Fibroblast of villous mesenchyme (primary cell): ENCODE measurements around the gene CNTN4. TPM values are rescaled to one million over a fixed set of nuclear protein-coding genes. Genes with fewer than 3 reads are reported as not detected.

Source experiments
- DNase-seq: peaks from one replicate; pipeline ENCODE4 v3.0.0-alpha.2; 2010; ENCODE audit warnings: low read depth
- H3K4me3 ChIP-seq: 2 replicates; pipeline ENCODE4 v1.5.1; 2011; ENCODE audit warnings: low read depth, mild to moderate bottlenecking, low read length
- total RNA-seq: library from RNA; depleted of rRNA; stranded (reverse); fragments of >200 nt; gene quantifications from 2 replicates; pipeline ENCODE4 v1.2.3, GENCODE V29; 2012
- TF ChIP-seq, protein P1 (sequence below): IDR thresholded peaks from 2 replicates; pipeline ENCODE4 v1.5.1; 2012; ENCODE audit warnings: low read depth, mild to moderate bottlenecking, low read length; ENCODE audit not compliant: insufficient read depth

CNTN4 gene
- total RNA-seq, 1 donor, result 6.9 TPM

GRCh38 chr3:2826036-2826435 lies 727.4 kb downstream of the CNTN4 start:
- DNase-seq, result no peak
- no peak overlapping the region for H3K4me3 ChIP-seq
- TF ChIP-seq, protein P1, sequence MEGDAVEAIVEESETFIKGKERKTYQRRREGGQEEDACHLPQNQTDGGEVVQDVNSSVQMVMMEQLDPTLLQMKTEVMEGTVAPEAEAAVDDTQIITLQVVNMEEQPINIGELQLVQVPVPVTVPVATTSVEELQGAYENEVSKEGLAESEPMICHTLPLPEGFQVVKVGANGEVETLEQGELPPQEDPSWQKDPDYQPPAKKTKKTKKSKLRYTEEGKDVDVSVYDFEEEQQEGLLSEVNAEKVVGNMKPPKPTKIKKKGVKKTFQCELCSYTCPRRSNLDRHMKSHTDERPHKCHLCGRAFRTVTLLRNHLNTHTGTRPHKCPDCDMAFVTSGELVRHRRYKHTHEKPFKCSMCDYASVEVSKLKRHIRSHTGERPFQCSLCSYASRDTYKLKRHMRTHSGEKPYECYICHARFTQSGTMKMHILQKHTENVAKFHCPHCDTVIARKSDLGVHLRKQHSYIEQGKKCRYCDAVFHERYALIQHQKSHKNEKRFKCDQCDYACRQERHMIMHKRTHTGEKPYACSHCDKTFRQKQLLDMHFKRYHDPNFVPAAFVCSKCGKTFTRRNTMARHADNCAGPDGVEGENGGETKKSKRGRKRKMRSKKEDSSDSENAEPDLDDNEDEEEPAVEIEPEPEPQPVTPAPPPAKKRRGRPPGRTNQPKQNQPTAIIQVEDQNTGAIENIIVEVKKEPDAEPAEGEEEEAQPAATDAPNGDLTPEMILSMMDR, result no peak

GRCh38 chr3:2826453-2826852 lies 727.8 kb downstream of the CNTN4 start:
- H3K4me3 ChIP-seq, result no peak overlapping the region
- TF ChIP-seq, protein P1, result no peak
- no peak for DNase-seq

- TF ChIP-seq, protein P1, result no peak
- DNase-seq, result no peak
- no peak overlapping the region for H3K4me3 ChIP-seq
Measured at GRCh38 chr3:2837239-2837638, 738.6 kb downstream of the CNTN4 start.

- TF ChIP-seq, protein P1, result no peak
- no peak overlapping the region for H3K4me3 ChIP-seq
Measured at GRCh38 chr3:2837910-2838309, 739.2 kb downstream of the CNTN4 start.

GRCh38 chr3:2838546-2839157 lies 740.0 kb downstream of the CNTN4 start:
- no peak for DNase-seq
- TF ChIP-seq, protein P1, result no peak
- no peak overlapping the region for H3K4me3 ChIP-seq

More at GRCh38 chr3:2837910-2838309, 739.2 kb downstream of the CNTN4 start:
- DNase-seq, result no peak

- TF ChIP-seq, protein P1, result no peak
- DNase-seq, result peak; percentile 1
- no peak overlapping the region for H3K4me3 ChIP-seq
Measured at GRCh38 chr3:2839876-2840275, 741.2 kb downstream of the CNTN4 start.
